PFSK-1 (cell line): Measurements from ENCODE around the gene USH1C.

ENCODE experiments used
- POLR2AphosphoS5 ChIP-seq: IDR thresholded peaks from 2 replicates; pipeline ENCODE4 v1.6.1; 2012; ENCODE audit warnings: low read depth, mild to moderate bottlenecking, control low read depth, low read length, moderate library complexity
- REST ChIP-seq, 2 experiments: IDR thresholded peaks; 2 replicates each; pipeline versions ENCODE4 v1.6.1 to v1.8.0; 2011 to 2012; ENCODE audit warnings: low read depth in 2 of 2, low read length in 2 of 2, control low read depth in 1 of 2, inconsistent platforms in 1 of 2, mild to moderate bottlenecking in 1 of 2, moderate library complexity in 1 of 2; ENCODE audit not compliant: insufficient read depth in 1 of 2
- SIN3A ChIP-seq: IDR thresholded peaks from 2 replicates; pipeline ENCODE4 v1.6.1; 2012; ENCODE audit warnings: mild to moderate bottlenecking, low read length, moderate library complexity, borderline replicate concordance; ENCODE audit not compliant: insufficient read depth

- TF ChIP-seq REST (IDR thresholded peaks at IDR 0.05; ENCODE audit: insufficient read depth in 1 of 2, low read depth in 2 of 2, low read length in 2 of 2) (no peak), SIN3A (no peak), POLR2AphosphoS5 (no peak)
Observed at GRCh38 chr11:17527628-17527995, 16.6 kb downstream of the USH1C start.
